ENCODE results near the gene ZNF341. TPM values are rescaled to one million over a fixed set of nuclear protein-coding genes. Genes with fewer than 3 reads are reported as not detected.
A peak's percentile ranks its signal among the peaks of the same experiment; 100 is the strongest.

Gene ZNF341
- total RNA-seq, 1 donor from 2014 or later: 4.2 TPM

DNA sequence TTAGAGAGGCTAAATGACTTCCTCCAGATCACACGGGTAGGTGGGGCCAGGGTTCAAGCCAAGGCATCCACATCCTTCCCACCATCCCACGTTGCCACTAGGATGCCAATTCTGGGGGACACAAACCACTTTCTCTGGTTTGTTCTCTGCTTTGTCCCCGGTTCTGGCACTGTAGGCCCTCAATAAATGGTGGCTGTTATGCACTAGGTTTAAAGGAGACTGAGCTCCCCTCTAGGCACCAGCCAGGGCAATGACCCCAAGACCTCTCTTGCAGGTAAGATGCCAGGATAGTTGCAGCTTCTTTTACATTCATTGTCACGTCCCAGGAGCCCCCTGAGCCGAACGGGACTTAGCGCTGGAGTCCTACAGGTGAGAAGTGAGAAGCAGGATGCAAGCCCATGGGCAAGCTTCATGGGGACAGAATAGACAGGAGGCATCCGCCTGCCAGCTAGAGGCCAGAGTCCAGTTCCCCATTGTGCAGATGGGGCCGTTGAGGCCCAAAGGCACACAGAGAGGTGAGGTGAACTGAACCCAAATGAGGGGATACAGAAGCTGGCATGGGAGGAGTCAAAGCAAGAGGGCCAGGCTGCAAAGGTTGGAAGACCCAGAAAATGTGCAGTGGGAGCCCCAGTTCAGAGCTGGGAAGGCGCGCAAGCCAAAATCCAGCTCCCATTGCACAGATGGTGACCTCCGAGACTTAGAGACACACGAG is 12.4 kb upstream of the ZNF341 start:
- Histone ChIP-seq H3K4me3 (peak overlapping the region; percentile 90 to 94), H3K9me3 (no peaks in the 10 kb centered on the region), H3K27me3 (no peaks in the 10 kb centered on the region), H3K36me3 (peaks cover 0 to 3% of the 10 kb centered on the region in 2 donors), H3K4me1 (peaks cover 18% of the 10 kb centered on the region), H3K27ac (peak overlapping the region; percentile 78)
- DNase-seq (ENCODE audit: extremely low spot score in 2 of 2): no peak
- TF ChIP-seq POLR2AphosphoS5 (IDR thresholded peaks at IDR 0.05; ENCODE audit: insufficient read depth in 1 of 2, low read depth in 1 of 2): no peak
- TF ChIP-seq POLR2A (IDR thresholded peaks at IDR 0.05): no peak
- TF ChIP-seq, protein P1, sequence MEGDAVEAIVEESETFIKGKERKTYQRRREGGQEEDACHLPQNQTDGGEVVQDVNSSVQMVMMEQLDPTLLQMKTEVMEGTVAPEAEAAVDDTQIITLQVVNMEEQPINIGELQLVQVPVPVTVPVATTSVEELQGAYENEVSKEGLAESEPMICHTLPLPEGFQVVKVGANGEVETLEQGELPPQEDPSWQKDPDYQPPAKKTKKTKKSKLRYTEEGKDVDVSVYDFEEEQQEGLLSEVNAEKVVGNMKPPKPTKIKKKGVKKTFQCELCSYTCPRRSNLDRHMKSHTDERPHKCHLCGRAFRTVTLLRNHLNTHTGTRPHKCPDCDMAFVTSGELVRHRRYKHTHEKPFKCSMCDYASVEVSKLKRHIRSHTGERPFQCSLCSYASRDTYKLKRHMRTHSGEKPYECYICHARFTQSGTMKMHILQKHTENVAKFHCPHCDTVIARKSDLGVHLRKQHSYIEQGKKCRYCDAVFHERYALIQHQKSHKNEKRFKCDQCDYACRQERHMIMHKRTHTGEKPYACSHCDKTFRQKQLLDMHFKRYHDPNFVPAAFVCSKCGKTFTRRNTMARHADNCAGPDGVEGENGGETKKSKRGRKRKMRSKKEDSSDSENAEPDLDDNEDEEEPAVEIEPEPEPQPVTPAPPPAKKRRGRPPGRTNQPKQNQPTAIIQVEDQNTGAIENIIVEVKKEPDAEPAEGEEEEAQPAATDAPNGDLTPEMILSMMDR (IDR thresholded peaks at IDR 0.05): no peak
- intact Hi-C loops (cut with DNase I): no loop called here

DNA sequence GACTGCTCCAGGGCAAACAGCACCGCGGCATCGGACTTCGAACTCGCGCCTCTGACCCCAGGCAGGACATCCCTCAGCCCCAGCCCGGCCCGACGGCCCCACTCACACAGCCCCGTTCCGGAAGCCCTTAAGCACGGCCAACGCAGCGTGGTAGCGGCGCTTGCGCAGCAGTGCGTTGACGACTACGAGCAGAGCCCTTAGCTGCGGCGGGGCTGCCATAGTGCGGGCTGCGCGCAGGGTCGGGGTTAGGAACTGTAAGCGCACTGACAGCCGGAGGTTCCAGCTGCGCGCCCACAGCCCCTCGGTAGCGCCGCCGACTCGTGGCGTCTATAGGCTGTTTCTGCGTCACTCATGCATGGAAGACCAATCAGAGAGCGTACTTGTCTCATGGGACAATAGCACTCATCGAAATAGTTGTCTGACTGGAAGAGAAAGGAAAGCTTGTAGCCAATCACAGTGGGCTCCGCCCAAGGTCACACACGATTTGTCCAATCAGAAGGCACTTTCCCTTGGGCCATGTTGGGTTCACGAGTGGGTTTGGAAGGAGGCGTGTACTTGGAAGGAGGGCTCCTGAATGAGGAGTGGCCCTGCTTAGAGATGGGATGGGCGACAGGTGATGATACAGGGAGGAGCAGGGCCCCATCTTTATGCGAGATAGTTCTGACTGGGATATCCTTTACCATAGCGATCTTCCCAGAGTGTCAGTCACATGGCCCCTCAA is 11.6 kb upstream of the ZNF341 start, which contains the start of gene PXMP4:
PXMP4 (minus strand) TSS at position 322 of the 721 bp plus-strand sequence; CDS start at position 219, 103 bp downstream.
- DNase-seq (ENCODE audit: extremely low spot score in 2 of 2): peak in 1 of 2 donors; percentile 99
- TF ChIP-seq, protein P1 (IDR thresholded peaks at IDR 0.05): no peak
- TF ChIP-seq POLR2AphosphoS5 (IDR thresholded peaks at IDR 0.05; ENCODE audit: insufficient read depth in 1 of 2, low read depth in 1 of 2) (peak; percentile 83 to 90), POLR2A (IDR thresholded peaks at IDR 0.05) (no peak)
- H3K27ac ChIP-seq: peak within 1 kb of the TSS; percentile 78
- peak within 1 kb of the TSS; percentile 90 to 94 for H3K4me3 ChIP-seq
- H3K4me1 ChIP-seq: peaks cover 18% of the 10 kb centered on the region
- intact Hi-C loops (cut with DNase I): no loop called here
- H3K9me3 ChIP-seq: no peaks in the 10 kb centered on the region
- no peaks in the 10 kb centered on the region for H3K36me3 ChIP-seq
- no peaks in the 10 kb centered on the region for H3K27me3 ChIP-seq

DNA sequence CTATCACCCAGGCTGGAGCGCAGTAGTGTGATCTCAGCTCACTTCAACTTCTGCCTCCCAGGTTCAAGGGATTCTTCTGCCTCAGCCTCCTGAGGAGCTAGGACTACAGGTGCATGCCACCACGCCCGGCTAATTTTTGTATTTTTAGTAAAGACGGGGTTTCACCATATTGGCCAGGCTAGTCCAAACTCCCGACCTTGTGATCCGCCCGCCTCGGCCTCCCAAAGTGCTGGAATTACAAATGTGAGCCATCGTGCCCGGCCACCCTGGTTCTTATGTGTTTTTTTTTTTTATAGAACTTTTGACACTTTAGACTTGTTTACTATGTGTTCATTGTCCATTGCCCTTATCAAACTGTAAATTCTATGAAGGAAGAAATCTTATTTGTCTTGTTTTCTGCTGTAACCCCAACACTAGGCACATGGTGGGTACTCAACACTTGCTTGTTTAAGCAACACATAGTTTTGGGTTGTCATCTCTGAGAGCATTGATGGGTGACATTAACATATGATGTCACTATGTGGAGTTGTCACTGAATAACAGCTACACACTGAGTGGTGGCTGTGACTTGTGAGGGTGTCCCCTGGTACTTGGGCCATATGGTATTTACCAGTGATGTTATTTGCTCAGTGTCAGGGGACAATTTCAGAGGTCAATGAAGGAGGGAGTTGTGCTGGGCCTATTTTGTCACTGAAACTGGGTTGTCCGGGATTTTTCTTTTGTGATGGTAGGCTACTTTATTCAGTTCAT is 10.2 kb upstream of the ZNF341 start:
- TF ChIP-seq, protein P1 (IDR thresholded peaks at IDR 0.05): no peak
- H3K9me3 ChIP-seq: no peaks in the 10 kb centered on the region
- no peak overlapping the region for H3K27ac ChIP-seq
- peaks cover 18% of the 10 kb centered on the region for H3K4me1 ChIP-seq
- no peaks in the 10 kb centered on the region for H3K27me3 ChIP-seq
- no peaks in the 10 kb centered on the region for H3K36me3 ChIP-seq
- DNase-seq (ENCODE audit: extremely low spot score in 2 of 2): no peak
- intact Hi-C loops (cut with DNase I): no loop called here
- no peak overlapping the region for H3K4me3 ChIP-seq

GRCh38 chr20:33724439-33725094 is 7.2 kb upstream of the ZNF341 start:
- no peak for DNase-seq (ENCODE audit: extremely low spot score in 2 of 2)
- Histone ChIP-seq H3K27me3 (no peaks in the 10 kb centered on the region), H3K9me3 (no peaks in the 10 kb centered on the region), H3K27ac (no peak overlapping the region), H3K4me1 (peaks cover 2% of the 10 kb centered on the region), H3K4me3 (no peak overlapping the region), H3K36me3 (no peaks in the 10 kb centered on the region)
- TF ChIP-seq POLR2AphosphoS5 (IDR thresholded peaks at IDR 0.05; ENCODE audit: insufficient read depth in 1 of 2, low read depth in 1 of 2): no peak
- TF ChIP-seq, protein P1 (IDR thresholded peaks at IDR 0.05): no peak
- no peak for TF ChIP-seq POLR2A (IDR thresholded peaks at IDR 0.05)
- intact Hi-C loops (cut with DNase I): no loop called here
